T follicular helper cell (primary cell): ENCODE data around the gene TPMT.
"Not testable (repeated sequence)": the region's sequence is repeated elsewhere in the genome, so short reads cannot be mapped to it uniquely, and the experiment has no call there.

ENCODE experiments used
- DNase-seq: peaks from one replicate; pipeline ENCODE4 v3.0.0-alpha.2; 2020; ENCODE audit warnings: low read depth

Gene TPMT

DNA sequence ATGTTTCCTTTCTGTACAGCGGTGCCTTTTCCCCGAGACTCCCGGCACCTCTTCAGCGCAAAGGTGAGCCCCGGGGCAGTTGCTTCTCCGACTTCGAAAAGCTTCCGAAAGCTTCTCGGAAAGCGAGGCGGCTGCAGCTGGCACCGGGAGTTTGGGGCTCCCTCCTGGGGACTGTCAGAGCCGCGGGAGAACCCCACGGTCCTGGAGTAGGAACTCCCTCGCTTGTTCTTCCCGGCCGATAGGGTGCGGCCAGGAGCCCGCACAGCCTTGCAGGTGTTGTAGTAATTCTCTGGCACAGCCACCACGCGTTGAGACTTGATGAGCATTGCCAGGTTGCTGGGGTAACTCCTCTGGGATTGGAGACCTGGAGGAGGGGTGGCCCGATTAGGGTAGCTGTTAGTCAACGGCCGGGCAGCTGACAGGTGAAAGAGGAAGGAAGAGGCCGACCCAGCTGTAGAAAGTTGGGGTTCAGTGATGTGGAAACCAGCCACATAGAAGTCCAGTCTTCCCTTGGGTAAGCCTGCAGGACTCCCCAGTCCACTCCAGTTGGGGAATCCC is 1.1 kb upstream of the TPMT start:
- DNase-seq: peak; percentile 35

- DNase-seq: peak; percentile 98
Measured at GRCh38 chr6:18155150-18155863, 430 bp upstream of the TPMT start, which contains the start of gene KDM1B. TSS of gene KDM1B (plus strand) at chr6:18155422. CDS start at chr6:18159896, 4,474 bp downstream.

- DNase-seq: no peak
Measured at GRCh38 chr6:18153311-18153703, 1.6 kb downstream of the TPMT start.

GRCh38 chr6:18151801-18152200 is 3.1 kb downstream of the TPMT start:
- no peak for DNase-seq

GRCh38 chr6:18151391-18151790 is 3.5 kb downstream of the TPMT start:
- not testable (repeated sequence) for DNase-seq

DNA sequence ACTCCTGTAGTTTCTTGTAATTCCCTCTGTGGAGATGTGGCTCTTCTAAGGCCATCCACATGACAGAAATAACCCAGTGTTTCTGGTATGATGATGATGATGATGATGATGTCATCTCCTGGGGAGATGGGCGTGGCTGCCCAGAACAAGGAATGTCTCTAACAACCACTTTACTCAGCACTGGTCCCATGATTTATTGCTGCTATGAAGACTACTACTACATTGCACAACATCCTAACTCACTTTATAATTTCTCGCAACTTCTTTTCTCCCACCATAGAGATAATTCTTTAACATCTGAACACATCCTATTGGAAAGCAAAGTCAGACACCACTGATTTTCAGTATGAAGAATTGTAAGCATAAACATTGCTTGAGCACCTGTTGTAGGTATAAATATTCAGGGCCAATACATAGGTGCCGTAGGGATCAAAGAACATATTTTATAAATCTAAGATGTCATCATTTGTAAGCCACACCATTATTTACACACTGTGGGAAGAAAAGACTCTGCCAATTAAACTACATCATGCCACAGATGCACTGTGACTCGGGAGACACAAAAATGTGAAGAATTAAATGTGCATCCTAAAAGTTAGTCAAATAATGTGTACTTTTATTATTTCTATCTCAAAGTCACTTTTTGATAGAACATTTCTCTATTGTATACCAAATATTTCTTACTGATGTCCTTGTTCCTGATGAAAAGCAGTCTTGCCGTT is 6.4 kb downstream of the TPMT start:
- DNase-seq: no peak

DNA sequence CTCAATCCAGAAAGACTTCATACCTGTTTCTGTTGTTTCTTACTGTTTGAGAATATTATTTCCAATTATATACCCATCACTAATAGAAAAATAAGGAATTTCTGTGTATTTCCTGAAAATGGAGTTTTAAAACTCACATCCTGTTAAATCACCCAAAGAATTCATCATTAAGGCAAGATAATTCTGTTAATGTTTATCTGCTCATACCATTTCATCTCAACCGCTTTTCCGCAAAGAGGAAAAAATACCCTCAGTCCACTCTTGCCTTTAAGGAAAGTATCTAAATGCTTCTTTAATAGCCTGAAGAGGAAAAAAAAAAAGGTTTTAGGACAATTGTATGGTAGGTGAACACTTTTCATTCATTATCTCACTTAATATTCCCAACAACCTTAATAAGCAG is 7.3 kb downstream of the TPMT start:
- no peak for DNase-seq

- no peak for DNase-seq
Measured at GRCh38 chr6:18147160-18147559, 7.7 kb downstream of the TPMT start.

DNA sequence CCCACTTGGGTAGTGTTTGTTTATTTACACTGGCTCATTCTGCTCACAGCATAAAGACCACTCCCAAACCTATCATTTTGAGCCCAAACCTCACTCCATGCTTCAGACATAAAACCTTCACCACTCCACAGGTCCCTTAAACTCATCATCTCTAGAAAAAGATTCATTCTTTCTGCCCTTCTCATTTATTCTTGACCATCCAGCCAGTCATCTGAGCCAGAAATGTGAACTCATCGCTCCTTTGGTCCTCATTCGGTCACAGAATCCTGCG is 12.4 kb downstream of the TPMT start:
- no peak for DNase-seq

DNA sequence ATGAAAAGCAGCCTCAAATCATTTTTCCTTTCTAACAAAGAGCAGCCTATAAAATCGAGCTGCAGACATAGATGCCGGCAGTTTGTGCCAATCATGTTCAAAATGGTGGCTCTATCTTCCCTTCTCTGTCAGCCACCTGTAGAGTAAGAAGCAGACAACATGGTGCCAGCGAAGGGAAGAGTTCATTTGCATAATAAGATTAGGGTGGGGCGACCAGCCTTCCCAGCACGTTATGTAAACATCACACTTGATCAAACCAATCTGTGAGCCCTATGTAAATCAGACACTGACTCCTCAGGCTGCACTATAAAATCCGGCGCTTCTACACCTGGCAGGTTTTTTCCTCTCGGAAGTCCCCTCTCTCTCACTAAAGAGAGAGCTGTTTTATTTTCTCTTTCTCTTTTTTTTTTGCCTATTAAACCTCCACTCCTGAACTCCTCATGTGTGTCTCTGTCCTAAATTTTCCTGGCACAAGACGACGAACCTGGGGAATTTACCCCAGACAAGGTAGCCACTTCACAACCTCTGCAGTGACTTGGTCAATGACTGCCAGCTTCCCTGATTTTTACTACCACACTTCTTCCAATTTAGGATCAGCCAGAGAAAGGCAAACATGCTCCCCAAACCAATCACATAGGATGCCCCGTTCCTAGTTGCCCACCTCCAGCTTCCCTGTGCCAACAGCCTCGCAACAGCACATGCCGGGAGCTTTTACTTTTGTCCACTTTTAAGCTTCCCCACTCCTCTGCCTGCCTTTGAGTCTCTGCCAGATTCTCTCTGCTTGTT is 12.9 kb downstream of the TPMT start:
- no peak for DNase-seq

GRCh38 chr6:18139935-18140621 is 14.8 kb downstream of the TPMT start:
- DNase-seq: no peak

DNA sequence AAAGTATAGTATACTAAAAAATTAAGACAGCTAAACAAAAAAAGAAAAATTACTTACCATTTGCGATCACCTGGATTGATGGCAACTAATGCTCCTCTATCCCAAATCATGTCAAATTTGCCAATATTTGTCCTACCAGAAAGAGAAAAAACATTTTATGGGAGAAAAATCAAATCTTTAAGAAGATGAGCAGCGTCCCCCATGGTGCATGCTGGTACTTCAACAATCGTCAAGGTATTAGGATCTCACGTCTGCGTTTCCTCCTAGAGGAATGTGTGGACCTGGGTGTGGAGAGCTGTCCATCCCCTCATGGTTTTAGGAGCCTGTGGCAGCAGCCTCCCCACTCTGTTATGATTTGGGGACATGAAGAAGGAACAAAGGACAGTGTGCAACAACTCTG is 16.0 kb downstream of the TPMT start:
- DNase-seq: no peak

DNA sequence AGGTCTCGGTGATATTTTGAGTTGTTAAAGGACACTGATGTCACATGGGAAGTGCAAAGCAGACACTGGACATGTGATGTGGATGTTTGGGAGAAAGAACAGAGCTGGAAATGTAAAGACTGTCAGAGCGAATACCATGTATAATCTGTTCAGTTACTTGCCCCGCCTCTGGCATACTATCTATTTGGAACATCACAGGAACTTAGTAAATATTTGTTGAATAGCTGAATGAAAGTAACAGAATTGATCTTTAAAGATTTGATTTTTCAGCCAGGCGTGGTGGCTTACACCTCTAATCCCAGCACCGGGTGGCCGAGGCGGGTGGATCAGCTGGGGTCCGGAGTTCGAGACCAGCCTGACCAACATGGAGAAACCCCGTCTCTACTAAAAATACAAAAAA is 18.6 kb downstream of the TPMT start:
- no peak for DNase-seq

- DNase-seq: no peak
Measured at GRCh38 chr6:18135171-18135570, 19.7 kb downstream of the TPMT start.

DNA sequence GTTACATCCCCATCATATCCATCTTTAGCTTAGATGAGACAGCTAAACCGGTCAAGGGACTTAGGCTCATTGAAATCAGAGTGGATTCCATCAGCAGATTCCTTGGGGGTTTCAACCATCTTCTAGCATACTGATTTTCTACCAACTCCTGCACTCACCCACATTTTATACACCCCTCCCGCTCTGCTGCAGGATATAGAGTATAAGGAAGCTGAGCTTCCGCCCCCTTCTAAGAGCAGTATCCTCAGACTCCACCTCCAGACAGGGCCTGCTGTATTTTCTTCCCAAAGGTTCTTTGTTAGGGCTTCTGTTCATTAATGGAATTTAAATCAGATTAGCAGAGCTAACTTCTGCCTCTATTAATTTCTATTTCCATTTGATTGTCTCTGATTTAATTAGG is 22.5 kb downstream of the TPMT start:
- DNase-seq: no peak

GRCh38 chr6:18126121-18126520 is 28.8 kb downstream of the TPMT start:
- no peak for DNase-seq

GRCh38 chr6:18122128-18123093 is 32.5 kb downstream of the TPMT start, which contains the start of gene NHLRC1:
TSS of gene NHLRC1 (minus strand) at chr6:18122677. CDS start at chr6:18122606, 71 bp downstream.
- peak; percentile 42 for DNase-seq

- DNase-seq: no peak
Measured at GRCh38 chr6:18121580-18122127, 33.2 kb downstream of the TPMT start.

DNA sequence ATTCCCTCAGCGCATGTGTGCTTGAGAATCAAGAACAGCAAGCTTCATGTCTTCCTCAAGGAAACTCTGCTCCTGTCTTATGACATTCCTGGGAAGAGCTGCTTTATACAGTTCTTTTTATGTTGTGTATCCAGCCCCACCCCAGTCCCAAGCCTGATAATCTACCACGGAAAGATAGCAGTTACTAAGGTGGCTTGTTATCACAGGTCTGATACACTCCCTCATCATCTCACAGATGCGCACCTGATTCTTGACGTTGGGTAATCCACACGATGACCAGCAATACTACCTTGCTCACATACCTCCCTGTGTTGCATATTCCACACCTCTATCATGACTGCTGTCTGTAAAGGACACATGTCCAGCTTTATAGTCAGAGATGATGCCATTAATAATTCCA is 35.6 kb downstream of the TPMT start:
- no peak for DNase-seq

GRCh38 chr6:18118330-18118729 is 36.5 kb downstream of the TPMT start:
- no peak for DNase-seq
